22Rv1 (cell line): ENCODE data around the gene BTBD19.

Experiments used
- H3K27ac ChIP-seq: fragments of 450-650 bp; 2 replicates; pipeline ENCODE4 v1.5.1; 2017
- ZFX ChIP-seq: fragments of 450-650 bp; IDR thresholded peaks from 2 replicates; pipeline ENCODE4 v1.6.1; 2017; ENCODE audit warnings: antibody characterized with exemption, borderline replicate concordance
- TF ChIP-seq, protein P1 (sequence below): fragments of 450-650 bp; IDR thresholded peaks from 2 replicates; pipeline ENCODE4 v1.5.1; 2017; ENCODE audit warnings: mild to moderate bottlenecking

The BTBD19 gene

DNA sequence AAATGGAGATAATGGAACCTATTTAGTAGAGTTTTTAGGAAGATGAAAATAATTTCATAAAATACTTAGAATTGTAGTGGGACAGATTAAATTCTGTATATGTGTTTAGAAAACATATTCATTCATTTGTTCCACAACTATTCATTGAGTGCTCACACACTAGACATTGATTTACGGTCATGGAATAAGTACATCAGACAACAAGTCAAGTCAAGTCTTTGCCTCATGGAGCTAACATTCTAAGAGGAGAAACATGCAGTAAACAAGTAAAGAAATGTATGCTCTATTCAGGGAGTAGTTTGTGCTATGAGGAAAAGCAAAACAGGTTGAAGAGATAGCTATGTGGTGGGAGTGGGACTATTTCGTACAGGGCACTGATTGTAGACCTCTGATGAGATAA lies 9.0 kb downstream of the BTBD19 start:
- no peak for TF ChIP-seq ZFX
- TF ChIP-seq, protein P1, sequence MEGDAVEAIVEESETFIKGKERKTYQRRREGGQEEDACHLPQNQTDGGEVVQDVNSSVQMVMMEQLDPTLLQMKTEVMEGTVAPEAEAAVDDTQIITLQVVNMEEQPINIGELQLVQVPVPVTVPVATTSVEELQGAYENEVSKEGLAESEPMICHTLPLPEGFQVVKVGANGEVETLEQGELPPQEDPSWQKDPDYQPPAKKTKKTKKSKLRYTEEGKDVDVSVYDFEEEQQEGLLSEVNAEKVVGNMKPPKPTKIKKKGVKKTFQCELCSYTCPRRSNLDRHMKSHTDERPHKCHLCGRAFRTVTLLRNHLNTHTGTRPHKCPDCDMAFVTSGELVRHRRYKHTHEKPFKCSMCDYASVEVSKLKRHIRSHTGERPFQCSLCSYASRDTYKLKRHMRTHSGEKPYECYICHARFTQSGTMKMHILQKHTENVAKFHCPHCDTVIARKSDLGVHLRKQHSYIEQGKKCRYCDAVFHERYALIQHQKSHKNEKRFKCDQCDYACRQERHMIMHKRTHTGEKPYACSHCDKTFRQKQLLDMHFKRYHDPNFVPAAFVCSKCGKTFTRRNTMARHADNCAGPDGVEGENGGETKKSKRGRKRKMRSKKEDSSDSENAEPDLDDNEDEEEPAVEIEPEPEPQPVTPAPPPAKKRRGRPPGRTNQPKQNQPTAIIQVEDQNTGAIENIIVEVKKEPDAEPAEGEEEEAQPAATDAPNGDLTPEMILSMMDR, result no peak
- peak overlapping the region; percentile 15 for H3K27ac ChIP-seq

DNA sequence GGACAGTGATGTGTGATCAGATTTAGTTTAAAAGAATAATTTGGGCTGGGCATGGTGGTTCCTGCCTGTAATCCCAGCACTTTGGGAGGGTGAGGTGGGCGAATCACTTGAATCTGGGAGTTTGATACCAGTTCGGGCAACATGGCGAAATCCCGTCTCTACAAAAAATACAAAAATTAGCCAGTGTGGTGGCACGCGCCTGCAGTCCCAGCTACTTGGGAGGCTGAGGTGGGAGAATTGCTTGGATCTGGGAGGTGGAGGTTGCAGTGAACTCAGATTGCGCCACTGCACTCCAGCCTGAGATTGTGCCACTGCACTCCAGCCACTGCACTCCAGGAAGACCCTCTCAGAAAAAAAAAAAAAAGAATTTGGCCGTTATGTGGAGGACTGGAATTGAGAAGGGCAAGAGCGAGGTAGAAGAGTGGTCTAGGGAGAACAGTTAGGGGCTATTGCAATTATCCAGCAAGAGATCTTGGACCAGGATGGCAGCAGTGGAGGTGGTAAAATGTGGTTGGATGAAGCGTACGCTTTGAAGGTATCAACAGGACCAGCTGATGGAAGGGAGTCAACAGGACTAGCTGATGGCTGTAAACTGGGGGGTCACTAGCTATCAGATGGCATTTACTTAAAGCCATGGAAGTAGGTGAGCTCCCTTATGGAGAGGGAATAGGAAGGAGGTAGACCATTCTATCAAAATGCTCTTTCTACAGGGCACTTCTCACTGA lies 9.6 kb downstream of the BTBD19 start:
- TF ChIP-seq, protein P1, result no peak
- peak overlapping the region; percentile 97 for H3K27ac ChIP-seq

DNA sequence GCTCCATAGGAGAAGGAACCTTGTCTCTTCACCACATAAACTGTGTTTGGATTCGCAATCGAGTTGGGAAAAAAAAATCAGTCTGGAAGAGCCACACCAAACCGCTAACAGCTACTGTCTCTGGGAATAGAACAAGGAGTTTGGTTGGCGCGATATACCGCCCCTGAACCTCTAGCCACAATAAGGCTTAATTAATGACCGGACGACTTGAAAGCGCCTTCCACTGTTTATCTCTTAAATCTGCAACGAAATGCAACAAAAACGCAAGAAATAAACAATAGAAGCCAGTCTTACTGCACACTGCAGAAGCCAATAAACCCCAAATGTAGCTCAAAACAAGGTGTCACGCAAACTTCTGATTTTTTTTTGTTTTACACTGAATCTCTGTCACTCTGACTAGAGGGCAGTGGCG lies 10.9 kb downstream of the BTBD19 start:
- peak overlapping the region; percentile 97 for H3K27ac ChIP-seq
- TF ChIP-seq ZFX, result no peak
- TF ChIP-seq, protein P1, result peak; percentile 31

DNA sequence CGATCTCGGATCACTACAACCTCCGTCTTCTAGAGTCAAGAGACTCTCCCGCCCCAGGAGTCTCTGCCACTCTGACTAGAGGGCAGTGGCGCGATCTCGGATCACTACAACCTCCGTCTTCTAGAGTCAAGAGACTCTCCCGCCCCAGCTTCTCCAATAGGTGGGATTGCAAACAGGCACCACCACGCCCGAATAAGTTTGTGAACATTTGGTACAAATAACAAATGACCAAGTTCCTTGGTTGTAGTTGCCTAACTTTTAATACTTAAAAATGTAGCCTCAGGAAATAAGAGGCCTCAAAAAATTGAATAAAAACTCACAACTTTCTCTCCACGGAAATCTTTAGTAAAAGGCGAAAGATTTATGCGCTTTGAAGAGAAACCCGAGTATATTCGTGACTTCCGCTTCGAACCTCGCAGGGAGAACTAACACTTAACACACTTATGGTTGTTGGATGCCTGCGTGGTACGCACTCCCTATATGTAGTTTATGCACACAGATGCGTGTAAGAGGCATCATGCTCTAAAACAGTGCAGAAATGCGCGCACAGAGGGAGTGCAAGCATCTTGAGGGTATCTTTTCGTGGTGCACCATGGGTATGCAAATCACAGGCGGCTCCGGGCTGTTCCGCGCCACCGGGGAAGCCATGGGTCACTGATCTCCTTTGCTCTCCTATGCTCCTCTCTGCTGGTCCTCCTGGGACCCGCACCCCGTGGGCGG lies 11.4 kb downstream of the BTBD19 start:
- peak overlapping the region; percentile 97 for H3K27ac ChIP-seq
- TF ChIP-seq ZFX, result no peak
- TF ChIP-seq, protein P1, result peak; percentile 14

DNA sequence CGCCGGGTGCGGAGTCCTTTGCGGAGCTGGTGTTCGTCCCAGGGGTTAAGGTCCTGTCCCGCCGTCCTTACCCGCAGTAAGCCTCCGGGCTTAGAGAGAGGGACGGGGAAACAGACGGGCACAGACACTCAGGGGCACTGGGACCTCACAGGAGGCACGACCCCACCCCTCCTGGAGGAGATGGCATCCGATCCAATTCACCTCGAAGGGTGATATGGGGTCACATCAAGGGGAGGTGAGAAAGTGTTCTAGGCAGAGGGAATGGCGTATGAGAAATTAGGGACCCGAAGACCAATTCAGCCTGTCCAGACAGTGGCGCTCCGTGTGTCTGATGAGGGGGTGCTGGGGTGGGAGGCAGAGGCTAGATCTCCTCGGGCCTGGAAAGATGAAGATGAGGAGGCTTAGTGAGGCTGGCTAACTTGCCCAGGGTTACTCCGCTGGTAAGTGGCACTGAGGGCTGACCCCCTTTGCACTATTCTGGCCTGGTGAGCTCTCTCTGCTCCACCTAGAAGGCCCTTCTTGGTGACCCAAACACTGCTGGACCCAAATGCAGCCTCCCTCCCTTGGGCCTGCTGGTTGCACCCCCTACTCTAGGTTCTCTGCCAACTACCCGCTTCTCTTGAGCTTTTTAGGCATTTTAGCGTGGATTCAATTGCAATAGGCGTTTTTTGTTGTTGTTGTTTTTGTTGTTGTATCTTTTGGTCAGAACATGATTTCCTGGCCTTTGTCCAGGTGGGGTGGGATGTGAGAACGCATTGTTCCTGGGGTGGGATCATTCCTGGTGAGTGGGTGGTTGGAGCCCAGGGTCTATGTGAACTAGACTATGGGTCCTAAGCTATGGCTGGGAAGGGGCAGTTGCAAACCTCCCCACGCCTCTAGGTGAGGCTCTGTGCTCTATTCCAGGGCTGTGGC lies 12.3 kb downstream of the BTBD19 start:
- TF ChIP-seq ZFX, result no peak
- TF ChIP-seq, protein P1, result no peak
- H3K27ac ChIP-seq, result peak overlapping the region; percentile 97

DNA sequence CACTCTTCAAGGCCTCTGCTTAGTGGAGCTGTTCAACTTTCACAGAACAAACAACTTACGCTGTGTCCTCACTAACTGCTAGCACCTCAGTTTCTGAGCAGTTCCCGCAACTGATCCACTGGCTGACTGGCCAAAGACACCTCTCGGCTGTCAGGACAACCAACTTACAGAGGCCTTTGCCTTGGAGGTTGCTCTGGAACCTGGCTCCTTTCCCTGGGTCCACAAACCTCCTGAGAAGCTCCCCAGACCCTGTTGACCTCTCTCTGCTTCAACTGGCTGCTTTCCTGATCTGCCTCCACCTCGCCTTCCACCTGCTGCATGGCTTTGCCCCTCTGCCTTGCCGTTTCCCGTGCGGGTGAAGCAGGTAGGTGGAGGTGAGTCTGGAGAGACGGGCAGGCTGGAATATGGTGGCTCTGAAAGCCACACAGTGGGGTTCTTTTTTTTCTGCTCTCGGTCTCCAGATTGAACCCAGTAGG lies 13.0 kb downstream of the BTBD19 start:
- TF ChIP-seq, protein P1, result no peak
- TF ChIP-seq ZFX, result no peak
- H3K27ac ChIP-seq, result no peak overlapping the region
